GM23248 (cell line): ENCODE data around the gene NMT1. TPM values are rescaled to one million over a fixed set of nuclear protein-coding genes. Genes with fewer than 3 reads are reported as not detected.
A peak's percentile ranks its signal among the peaks of the same experiment; 100 is the strongest.

Experiments used
- DNase-seq: peaks from one replicate; pipeline ENCODE4 v3.0.0-alpha.2; 2015
- H2AFZ ChIP-seq: fragments of 200-600 bp; sonication (generic); 2 replicates; pipeline ENCODE4 v1.6.1; 2016; ENCODE audit warnings: antibody characterized with exemption
- H3F3A ChIP-seq: fragments of 200-600 bp; sonication (generic); 2 replicates; pipeline ENCODE4 v1.6.1; 2016; ENCODE audit warnings: mild to moderate bottlenecking, antibody characterized with exemption, mixed run types; ENCODE audit not compliant: insufficient read depth
- H3K27ac ChIP-seq: fragments of 200-600 bp; sonication (generic); 2 replicates; pipeline ENCODE4 v1.5.1; 2016; ENCODE audit warnings: mild to moderate bottlenecking
- H3K27me3 ChIP-seq: fragments of 200-600 bp; sonication (generic); replicated peaks from 2 replicates; pipeline ENCODE4 v1.6.1; 2016; ENCODE audit warnings: mild to moderate bottlenecking; ENCODE audit not compliant: insufficient read depth
- H3K36me3 ChIP-seq: fragments of 200-600 bp; sonication (generic); 2 replicates; pipeline ENCODE4 v1.6.1; 2016; ENCODE audit warnings: low read depth, mild to moderate bottlenecking
- H3K4me1 ChIP-seq: fragments of 200-600 bp; sonication (generic); 2 replicates; pipeline ENCODE4 v1.6.1; 2016; ENCODE audit warnings: mild to moderate bottlenecking; ENCODE audit not compliant: insufficient read depth
- H3K4me2 ChIP-seq: fragments of 200-600 bp; sonication (generic); one replicate; pipeline ENCODE4 v1.6.1; 2016; ENCODE audit warnings: mild to moderate bottlenecking; ENCODE audit not compliant: unreplicated experiment
- H3K4me3 ChIP-seq: fragments of 200-600 bp; sonication (generic); 2 replicates; pipeline ENCODE4 v1.5.1; 2016; ENCODE audit warnings: mild to moderate bottlenecking
- H3K79me2 ChIP-seq: fragments of 200-600 bp; sonication (generic); 2 replicates; pipeline ENCODE4 v1.6.1; 2016; ENCODE audit warnings: mild to moderate bottlenecking; ENCODE audit not compliant: insufficient read depth
- H3K9ac ChIP-seq: fragments of 200-600 bp; sonication (generic); 2 replicates; pipeline ENCODE4 v1.6.1; 2016; ENCODE audit warnings: mild to moderate bottlenecking
- H3K9me2 ChIP-seq: fragments of 200-600 bp; sonication (generic); 2 replicates; pipeline ENCODE4 v1.6.1; 2016; ENCODE audit warnings: mixed run types, mild to moderate bottlenecking, moderate library complexity; ENCODE audit not compliant: insufficient read depth
- H3K9me3 ChIP-seq: fragments of 200-600 bp; sonication (generic); one replicate; pipeline ENCODE4 v1.6.1; 2017; ENCODE audit warnings: low read depth
- H4K20me1 ChIP-seq: fragments of 200-600 bp; sonication (generic); 2 replicates; pipeline ENCODE4 v1.6.0; 2016; ENCODE audit not compliant: insufficient read depth
- EZH2 ChIP-seq: fragments of 200-600 bp; sonication (generic); IDR thresholded peaks from 2 replicates; pipeline ENCODE4 v1.6.1; 2018; ENCODE audit warnings: antibody characterized with exemption, mild to moderate bottlenecking; ENCODE audit not compliant: insufficient read depth, poor library complexity, severe bottlenecking
- EZH2phosphoT487 ChIP-seq: fragments of 200-600 bp; sonication (generic); IDR thresholded peaks from 2 replicates; pipeline ENCODE4 v1.6.1; 2018; ENCODE audit warnings: antibody characterized with exemption, moderate library complexity, mild to moderate bottlenecking, low read depth; ENCODE audit not compliant: insufficient read depth
- WGBS, 2 experiments: methylation state at CpG; one replicate each; pipeline ENCODE4 v1.1.6; 2015 to 2017; ENCODE audit warnings: low lambda C conversion rate in 2 of 2, low coverage in 1 of 2; ENCODE audit errors: missing lambda C conversion rate in 2 of 2; 5-methylcytosine and 5-hydroxymethylcytosine counted together
- in situ Hi-C: fragments of 300-500 bp; cut with MboI; formaldehyde crosslinking; loops from 2 replicates; pipeline ENCODE4 v1.15.0; 2020
- microRNA-seq: library from miRNA; unstranded; fragments of <30 nt; microRNA quantifications from one replicate; pipeline ENCODE4, GENCODE V29; 2016; ENCODE audit warnings: borderline number of aligned reads
- polyA plus RNA-seq: library from polyadenylated mRNA; unstranded; fragments of >200 nt; fragmentation: Nextera tagmentation; extraction: Ambion mirVana; gene quantifications from 2 replicates; pipeline ENCODE4 v1.2.1, GENCODE V29; 2016
- small RNA-seq: library from RNA; depleted of rRNA; stranded (forward); fragments of <200 nt; gene quantifications from one replicate; pipeline ENCODE3, GENCODE V24; 2014; ENCODE audit warnings: low read depth, low replicate concordance
- total RNA-seq: library from RNA; depleted of rRNA; stranded (reverse); fragments of >200 nt; shearing (Covaris generic); gene quantifications from 2 replicates; pipeline ENCODE4 v1.2.3, GENCODE V29; 2014; rRNA removed

Gene NMT1
- total and polyA plus RNA-seq, 2 experiments from 2014 or later, result 61.8 to 95.7 TPM

DNA sequence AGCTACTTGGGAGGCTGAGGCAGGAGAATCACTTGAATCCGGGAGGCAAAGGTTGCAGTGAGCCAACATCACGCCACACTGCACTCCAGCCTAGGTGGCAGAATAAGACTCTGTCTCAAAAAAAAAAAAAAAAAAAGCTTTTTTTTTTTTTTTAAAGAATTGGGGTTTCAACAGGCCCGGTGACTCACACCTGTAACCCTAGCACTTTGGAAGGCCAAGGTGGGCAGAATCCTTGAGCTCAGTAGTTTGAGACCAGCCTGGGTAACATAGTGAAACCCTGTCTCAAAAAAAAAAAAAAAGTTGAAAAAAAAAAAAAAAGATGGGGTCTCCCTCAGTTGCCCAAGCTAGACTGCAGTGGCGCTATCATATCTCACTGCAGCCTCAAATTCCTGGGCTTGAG is 93.9 kb downstream of the NMT1 start:
- peak; percentile 26 for DNase-seq
- Histone ChIP-seq H3K4me3 (no peak overlapping the region), H3K9ac (no peak overlapping the region), H3F3A (peaks cover 48% of the 10 kb centered on the region), H4K20me1 (no peaks in the 10 kb centered on the region), H2AFZ (no peak overlapping the region), H3K36me3 (no peaks in the 10 kb centered on the region), H3K79me2 (peaks cover 100% of the 10 kb centered on the region), H3K9me2 (no peaks in the 10 kb centered on the region), H3K9me3 (no peaks in the 10 kb centered on the region), H3K4me1 (peaks cover 32% of the 10 kb centered on the region), H3K27ac (no peak overlapping the region), H3K27me3 (no peaks in the 10 kb centered on the region), H3K4me2 (no peak overlapping the region)
- WGBS, 2 experiments, result 94 to 95% methylated on average over 4 of the region's 4 CpGs
- in situ Hi-C loops, result no loop called here
- no peak for TF ChIP-seq EZH2phosphoT487
- TF ChIP-seq EZH2, result no peak

- TF ChIP-seq EZH2, result no peak
- TF ChIP-seq EZH2phosphoT487, result no peak
- Histone ChIP-seq H3K79me2 (peaks cover 100% of the 10 kb centered on the region), H3F3A (peaks cover 49% of the 10 kb centered on the region), H3K9me3 (no peaks in the 10 kb centered on the region), H3K9me2 (no peaks in the 10 kb centered on the region), H3K4me3 (no peak overlapping the region), H2AFZ (no peak overlapping the region), H3K27ac (no peak overlapping the region), H3K4me2 (no peak overlapping the region), H3K9ac (no peak overlapping the region), H4K20me1 (no peaks in the 10 kb centered on the region), H3K4me1 (peaks cover 34% of the 10 kb centered on the region), H3K36me3 (no peaks in the 10 kb centered on the region), H3K27me3 (no peaks in the 10 kb centered on the region)
- 98 to 100% methylated on average over 2 of the region's 2 CpGs for WGBS, 2 experiments
- DNase-seq, result no peak
- in situ Hi-C loops, result no loop called here
Observed at GRCh38 chr17:45155483-45155882, 94.4 kb downstream of the NMT1 start.

DNA sequence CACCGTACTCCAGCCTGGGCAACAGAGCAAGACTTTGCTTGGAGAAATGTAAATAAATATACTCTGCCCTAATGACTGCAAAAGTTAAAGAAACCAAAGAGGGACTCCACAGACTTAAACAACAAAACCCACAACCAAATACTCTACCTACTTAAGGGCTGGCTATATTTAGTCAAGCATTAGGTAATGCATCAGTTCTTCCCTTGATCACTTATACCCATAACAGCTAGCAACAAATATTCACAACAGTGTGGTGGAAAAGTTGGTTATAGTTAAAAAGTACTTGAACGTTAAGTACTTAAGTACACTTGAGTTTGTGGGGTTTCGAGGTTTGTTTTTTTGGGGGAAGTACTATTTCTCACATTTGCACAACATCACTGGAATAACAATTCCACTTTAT is 95.1 kb downstream of the NMT1 start:
- no peak overlapping the region for H2AFZ ChIP-seq
- 97 to 98% methylated on average over 3 of the region's 3 CpGs for WGBS, 2 experiments
- no peaks in the 10 kb centered on the region for H3K9me2 ChIP-seq
- H3K9ac ChIP-seq, result no peak overlapping the region
- no peaks in the 10 kb centered on the region for H3K36me3 ChIP-seq
- H3K79me2 ChIP-seq, result peaks cover 100% of the 10 kb centered on the region
- no peak overlapping the region for H3K4me3 ChIP-seq
- no peak overlapping the region for H3K4me2 ChIP-seq
- in situ Hi-C loops, result no loop called here
- TF ChIP-seq EZH2 (no peak), EZH2phosphoT487 (no peak)
- H4K20me1 ChIP-seq, result no peaks in the 10 kb centered on the region
- peaks cover 32% of the 10 kb centered on the region for H3K4me1 ChIP-seq
- H3K27ac ChIP-seq, result no peak overlapping the region
- peaks cover 43% of the 10 kb centered on the region for H3F3A ChIP-seq
- DNase-seq, result no peak
- no peaks in the 10 kb centered on the region for H3K27me3 ChIP-seq
- no peaks in the 10 kb centered on the region for H3K9me3 ChIP-seq

Small RNAs within 50 kb of the gene (microRNA-seq; reads per million reads assigned to microRNA genes)
- not detected for gene MIR6784

Small RNAs within 50 kb of the gene (small RNA-seq; reads per million reads assigned to genes)
- gene MIR6784, result not detected
- not detected for gene RF00019

Other genes with a start within 250 kb of the NMT1 start
- 18.4 and 19.1 TPM in 2 replicates for gene GJC1, start 231.0 kb upstream of the NMT1 start, total RNA-seq
- 13.6 and 15.2 TPM in 2 replicates for gene GJC1, start 231.0 kb upstream of the NMT1 start, polyA plus RNA-seq
- gene HIGD1B, start 213.4 kb upstream of the NMT1 start, total RNA-seq, result not detected in 2 replicates
- gene HIGD1B, start 213.4 kb upstream of the NMT1 start, polyA plus RNA-seq, result not detected in 2 replicates
- 63.7 and 71.2 TPM in 2 replicates for gene EFTUD2, start 161.9 kb upstream of the NMT1 start, total RNA-seq
- 60.1 and 60.4 TPM in 2 replicates for gene EFTUD2, start 161.9 kb upstream of the NMT1 start, polyA plus RNA-seq
- 1.1 TPM in 1 of 2 replicates, not detected in the other for gene GFAP, start 145.8 kb upstream of the NMT1 start, total RNA-seq
- gene GFAP, start 145.8 kb upstream of the NMT1 start, polyA plus RNA-seq, result 0.49 and 0.52 TPM in 2 replicates
- gene KIF18B, start 113.5 kb upstream of the NMT1 start, total RNA-seq, result 1.4 and 2.1 TPM in 2 replicates
- 4.5 and 4.6 TPM in 2 replicates for gene KIF18B, start 113.5 kb upstream of the NMT1 start, polyA plus RNA-seq
- gene C1QL1, start 93.0 kb upstream of the NMT1 start, total RNA-seq, result 0.86 TPM in 1 of 2 replicates, not detected in the other
- 0.14 and 0.77 TPM in 2 replicates for gene C1QL1, start 93.0 kb upstream of the NMT1 start, polyA plus RNA-seq
- gene DCAKD, start 9.7 kb upstream of the NMT1 start, total RNA-seq, result 37.1 and 45.8 TPM in 2 replicates
- gene DCAKD, start 9.7 kb upstream of the NMT1 start, polyA plus RNA-seq, result 24.8 and 28.0 TPM in 2 replicates
- gene PLCD3, start 71.2 kb downstream of the NMT1 start, total RNA-seq, result 30.2 and 48.3 TPM in 2 replicates
- 17.1 and 19.7 TPM in 2 replicates for gene PLCD3, start 71.2 kb downstream of the NMT1 start, polyA plus RNA-seq
- 2.1 and 2.9 TPM in 2 replicates for gene ACBD4, start 74.4 kb downstream of the NMT1 start, total RNA-seq
- gene ACBD4, start 74.4 kb downstream of the NMT1 start, polyA plus RNA-seq, result 4.3 and 4.6 TPM in 2 replicates
- 11.6 and 16.2 TPM in 2 replicates for gene HEXIM1, start 87.2 kb downstream of the NMT1 start, total RNA-seq
- gene HEXIM1, start 87.2 kb downstream of the NMT1 start, polyA plus RNA-seq, result 9.5 and 10.6 TPM in 2 replicates
- 2.0 and 4.8 TPM in 2 replicates for gene HEXIM2, start 100.6 kb downstream of the NMT1 start, total RNA-seq
- gene HEXIM2, start 100.6 kb downstream of the NMT1 start, polyA plus RNA-seq, result 4.7 and 8.6 TPM in 2 replicates
- 4.2 and 10.5 TPM in 2 replicates for gene FMNL1, start 160.6 kb downstream of the NMT1 start, total RNA-seq
- 1.4 and 1.7 TPM in 2 replicates for gene FMNL1, start 160.6 kb downstream of the NMT1 start, polyA plus RNA-seq
- not detected in 2 replicates for gene SPATA32, start 200.8 kb downstream of the NMT1 start, total RNA-seq
- gene SPATA32, start 200.8 kb downstream of the NMT1 start, polyA plus RNA-seq, result not detected in 2 replicates